HUES64 (cell line): ENCODE measurements around the gene TAF3.

Source experiments
- H3K27ac ChIP-seq: 2 replicates; pipeline ENCODE4 v1.7.0; 2013; ENCODE audit warnings: low read depth, low read length, inconsistent platforms
- H3K27me3 ChIP-seq: 2 replicates; pipeline ENCODE4 v1.6.1; 2013; ENCODE audit warnings: mild to moderate bottlenecking, low read length; ENCODE audit not compliant: insufficient read depth
- H3K36me3 ChIP-seq: 2 replicates; pipeline ENCODE4 v1.6.1; 2013; ENCODE audit warnings: mild to moderate bottlenecking, low read length; ENCODE audit not compliant: insufficient read depth
- H3K4me1 ChIP-seq: 2 replicates; pipeline ENCODE4 v1.6.1; 2013; ENCODE audit warnings: mild to moderate bottlenecking, low read length, moderate library complexity; ENCODE audit not compliant: insufficient read depth
- H3K4me3 ChIP-seq: 2 replicates; pipeline ENCODE4 v1.5.1; 2013; ENCODE audit warnings: mild to moderate bottlenecking, low read length, moderate library complexity
- H3K9ac ChIP-seq: 2 replicates; pipeline ENCODE4 v1.6.1; 2013; ENCODE audit warnings: mild to moderate bottlenecking, low read depth, low read length
- H3K9me3 ChIP-seq: 2 replicates; pipeline ENCODE4 v1.6.1; 2013; ENCODE audit warnings: low read depth, low read length; ENCODE audit not compliant: insufficient read depth
- WGBS: fragments of 150-250, 120-280 bp; methylation state at CpG from one replicate; pipeline ENCODE4 v1.1.7; 2013; ENCODE audit warnings: missing lambda C conversion rate; 5-methylcytosine and 5-hydroxymethylcytosine counted together

Gene TAF3

GRCh38 chr10:7933757-7934156, 115.5 kb downstream of the TAF3 start:
- Histone ChIP-seq H3K4me3 (no peak overlapping the region), H3K4me1 (no peaks in the 10 kb centered on the region), H3K36me3 (no peaks in the 10 kb centered on the region), H3K9me3 (no peaks in the 10 kb centered on the region; the same call in 1 of the 2 replicates), H3K27ac (no peak overlapping the region), H3K9ac (no peak overlapping the region), H3K27me3 (no peaks in the 10 kb centered on the region)
- WGBS, result 96% methylated on average over 8 of the region's 8 CpGs

GRCh38 chr10:7937315-7937945, 119.1 kb downstream of the TAF3 start:
- Histone ChIP-seq H3K4me1 (peaks cover 3% of the 10 kb centered on the region; the same call in 1 of the 2 replicates), H3K9ac (no peak overlapping the region), H3K27me3 (no peaks in the 10 kb centered on the region), H3K36me3 (no peaks in the 10 kb centered on the region), H3K9me3 (no peaks in the 10 kb centered on the region; the same call in 1 of the 2 replicates), H3K4me3 (no peak overlapping the region), H3K27ac (no peak overlapping the region)
- WGBS, result 98% methylated on average over 4 of the region's 5 CpGs

- Histone ChIP-seq H3K9me3 (no peaks in the 10 kb centered on the region; the same call in 1 of the 2 replicates), H3K36me3 (no peaks in the 10 kb centered on the region), H3K27me3 (no peaks in the 10 kb centered on the region), H3K4me1 (peaks cover 36% of the 10 kb centered on the region), H3K9ac (no peak overlapping the region), H3K27ac (no peak overlapping the region), H3K4me3 (no peak overlapping the region)
- 94% methylated on average over 6 of the region's 6 CpGs for WGBS
Measured at GRCh38 chr10:7941576-7941975, 123.3 kb downstream of the TAF3 start.

- Histone ChIP-seq H3K4me1 (peaks cover 36% of the 10 kb centered on the region), H3K4me3 (no peak overlapping the region), H3K9me3 (no peaks in the 10 kb centered on the region; the same call in 1 of the 2 replicates), H3K9ac (no peak overlapping the region), H3K36me3 (no peaks in the 10 kb centered on the region), H3K27me3 (no peaks in the 10 kb centered on the region), H3K27ac (no peak overlapping the region)
- 93% methylated on average over 4 of the region's 4 CpGs for WGBS
Measured at GRCh38 chr10:7942316-7942715, 124.0 kb downstream of the TAF3 start.

GRCh38 chr10:7942859-7943258, 124.6 kb downstream of the TAF3 start:
- Histone ChIP-seq H3K9ac (no peak overlapping the region), H3K4me3 (no peak overlapping the region), H3K27ac (peak overlapping the region; percentile 24; the same call in 1 of the 2 replicates), H3K4me1 (peaks cover 36% of the 10 kb centered on the region), H3K9me3 (no peaks in the 10 kb centered on the region), H3K27me3 (no peaks in the 10 kb centered on the region), H3K36me3 (no peaks in the 10 kb centered on the region)
- 84% methylated on average over 11 of the region's 11 CpGs for WGBS

- Histone ChIP-seq H3K27ac (no peak overlapping the region), H3K4me1 (peaks cover 36% of the 10 kb centered on the region), H3K36me3 (no peaks in the 10 kb centered on the region), H3K4me3 (no peak overlapping the region), H3K27me3 (no peaks in the 10 kb centered on the region), H3K9me3 (no peaks in the 10 kb centered on the region), H3K9ac (no peak overlapping the region)
- WGBS, result 100% methylated on average over 2 of the region's 2 CpGs
Measured at GRCh38 chr10:7944215-7944480, 125.8 kb downstream of the TAF3 start.

- peaks cover 36% of the 10 kb centered on the region for H3K4me1 ChIP-seq
- no peak overlapping the region for H3K4me3 ChIP-seq
- H3K27ac ChIP-seq, result no peak overlapping the region
- H3K9me3 ChIP-seq, result no peaks in the 10 kb centered on the region
- no peaks in the 10 kb centered on the region for H3K27me3 ChIP-seq
- H3K9ac ChIP-seq, result no peak overlapping the region
- H3K36me3 ChIP-seq, result no peaks in the 10 kb centered on the region
Measured at GRCh38 chr10:7944537-7944936, 126.2 kb downstream of the TAF3 start.

GRCh38 chr10:7945034-7945433, 126.7 kb downstream of the TAF3 start:
- 91% methylated on average over 2 of the region's 2 CpGs for WGBS

GRCh38 chr10:7945469-7946187, 127.3 kb downstream of the TAF3 start:
- H3K4me3 ChIP-seq, result no peak overlapping the region
- WGBS, result 86% methylated on average over 11 of the region's 11 CpGs
- no peaks in the 10 kb centered on the region for H3K36me3 ChIP-seq
- no peaks in the 10 kb centered on the region for H3K27me3 ChIP-seq
- H3K4me1 ChIP-seq, result peaks cover 36% of the 10 kb centered on the region
- H3K9ac ChIP-seq, result no peak overlapping the region
- no peaks in the 10 kb centered on the region for H3K9me3 ChIP-seq
- H3K27ac ChIP-seq, result no peak overlapping the region

More at GRCh38 chr10:7945034-7945433, 126.7 kb downstream of the TAF3 start:
- Histone ChIP-seq H3K4me3 (no peak overlapping the region), H3K36me3 (no peaks in the 10 kb centered on the region), H3K4me1 (peaks cover 36% of the 10 kb centered on the region), H3K9me3 (no peaks in the 10 kb centered on the region), H3K27me3 (no peaks in the 10 kb centered on the region), H3K27ac (no peak overlapping the region), H3K9ac (no peak overlapping the region)

GRCh38 chr10:7948371-7949000, 130.2 kb downstream of the TAF3 start:
- Histone ChIP-seq H3K4me3 (no peak overlapping the region), H3K4me1 (peaks cover 24% of the 10 kb centered on the region), H3K27ac (no peak overlapping the region), H3K27me3 (no peaks in the 10 kb centered on the region), H3K9me3 (no peaks in the 10 kb centered on the region), H3K36me3 (no peaks in the 10 kb centered on the region), H3K9ac (no peak overlapping the region)
- WGBS, result 95% methylated on average over 5 of the region's 6 CpGs

- Histone ChIP-seq H3K4me3 (no peak overlapping the region), H3K27me3 (no peaks in the 10 kb centered on the region), H3K4me1 (no peaks in the 10 kb centered on the region), H3K27ac (no peak overlapping the region), H3K9me3 (no peaks in the 10 kb centered on the region), H3K9ac (no peak overlapping the region), H3K36me3 (no peaks in the 10 kb centered on the region)
- WGBS, result 92% methylated on average over 9 of the region's 9 CpGs
Measured at GRCh38 chr10:7950981-7951847, 132.9 kb downstream of the TAF3 start.
